Endometrium (tissue), 2 donors: ENCODE data around the gene SMIM27.

Experiments used
- FAIRE-seq: peaks from 2 replicates; lab custom pipeline; 2012; peaks lifted over from hg19 to GRCh38; lab: Jason Lieb, UNC
- donor health status: control.
- donor health status: control.

The SMIM27 gene

GRCh38 chr9:32554591-32554990, 2.5 kb downstream of the SMIM27 start:
- no peak for FAIRE-seq

- peak; percentile 94 for FAIRE-seq
These were observed 6.3 kb downstream of the SMIM27 start for GRCh38 chr9:32558408-32558934.

GRCh38 chr9:32565967-32566366, 13.8 kb downstream of the SMIM27 start:
- FAIRE-seq = no peak

- FAIRE-seq = no peak
These were observed 14.6 kb downstream of the SMIM27 start for GRCh38 chr9:32566770-32567169.

- FAIRE-seq = no peak
These were observed 18.1 kb downstream of the SMIM27 start for GRCh38 chr9:32570262-32570661.

- peak; percentile 23 for FAIRE-seq
These were observed 20.1 kb downstream of the SMIM27 start for GRCh38 chr9:32571969-32572899.

GRCh38 chr9:32572900-32573523, 20.9 kb downstream of the SMIM27 start, which contains the start of gene NDUFB6:
NDUFB6 (minus strand) TSS chr9:32573159; CDS start chr9:32573060, 99 bp downstream.
- peak; percentile 90 for FAIRE-seq

GRCh38 chr9:32573821-32574220, 21.7 kb downstream of the SMIM27 start:
- no peak for FAIRE-seq

- FAIRE-seq = no peak
These were observed 22.7 kb downstream of the SMIM27 start for GRCh38 chr9:32574858-32575257.

GRCh38 chr9:32577316-32577715, 25.2 kb downstream of the SMIM27 start:
- no peak for FAIRE-seq

GRCh38 chr9:32578976-32579375, 26.8 kb downstream of the SMIM27 start:
- FAIRE-seq = no peak

- FAIRE-seq = peak; percentile 93
These were observed 27.7 kb downstream of the SMIM27 start for GRCh38 chr9:32579706-32580331.

- FAIRE-seq = no peak
These were observed 28.6 kb downstream of the SMIM27 start for GRCh38 chr9:32580631-32581300.

GRCh38 chr9:32581512-32582143, 29.5 kb downstream of the SMIM27 start:
- peak; percentile 29 for FAIRE-seq

- no peak for FAIRE-seq
These were observed 32.7 kb downstream of the SMIM27 start for GRCh38 chr9:32584784-32585183.

- no peak for FAIRE-seq
These were observed 35.8 kb downstream of the SMIM27 start for GRCh38 chr9:32587901-32588300.

GRCh38 chr9:32589083-32589723, 37.1 kb downstream of the SMIM27 start:
- peak; percentile 90 for FAIRE-seq

- no peak for FAIRE-seq
These were observed 38.3 kb downstream of the SMIM27 start for GRCh38 chr9:32590476-32590875.

- peak; percentile 18 for FAIRE-seq
These were observed 38.8 kb downstream of the SMIM27 start for GRCh38 chr9:32590898-32591297.

GRCh38 chr9:32596096-32596865, 44.2 kb downstream of the SMIM27 start:
- no peak for FAIRE-seq
